ENCODE data around the gene MAP2K5. TPM values are rescaled to one million over a fixed set of nuclear protein-coding genes. Genes with fewer than 3 reads are reported as not detected.

MAP2K5 gene
- total RNA-seq, 1 donor from 2014 or later: 19.6 TPM

GRCh38 chr15:67799801-67800205 lies 257.3 kb downstream of the MAP2K5 start:
- H3K4me1 Mint-ChIP-seq: peaks cover 8% of the 10 kb centered on the region
- H3K9me3 Mint-ChIP-seq: peaks cover 9% of the 10 kb centered on the region
- H3K36me3 Mint-ChIP-seq (ENCODE audit: low read depth): peaks cover 6% of the 10 kb centered on the region

GRCh38 chr15:67801142-67801541 lies 258.6 kb downstream of the MAP2K5 start:
- Mint-ChIP-seq H3K27ac (ENCODE audit: unreplicated experiment) (no peak overlapping the region), H3K36me3 (ENCODE audit: low read depth) (peaks cover under 1% of the 10 kb centered on the region), H3K27me3 (ENCODE audit: low read depth) (no peaks in the 10 kb centered on the region), H3K4me3 (no peak overlapping the region), H3K9me3 (no peaks in the 10 kb centered on the region), H3K4me1 (peaks cover 17% of the 10 kb centered on the region)
- no peak for DNase-seq (ENCODE audit: low read depth, low spot score)
- TF ChIP-seq CTCF (conservative IDR thresholded peaks at IDR 0.05): no peak

More at GRCh38 chr15:67799801-67800205, 257.3 kb downstream of the MAP2K5 start:
- Mint-ChIP-seq H3K4me3 (no peak overlapping the region), H3K27me3 (ENCODE audit: low read depth) (no peaks in the 10 kb centered on the region), H3K27ac (ENCODE audit: unreplicated experiment) (no peak overlapping the region)
- no peak for DNase-seq (ENCODE audit: low read depth, low spot score)
- TF ChIP-seq CTCF (conservative IDR thresholded peaks at IDR 0.05): no peak

GRCh38 chr15:67801926-67802914 lies 259.7 kb downstream of the MAP2K5 start:
- Mint-ChIP-seq H3K9me3 (no peaks in the 10 kb centered on the region), H3K4me3 (no peak overlapping the region), H3K4me1 (peaks cover 17% of the 10 kb centered on the region), H3K36me3 (ENCODE audit: low read depth) (no peaks in the 10 kb centered on the region), H3K27me3 (ENCODE audit: low read depth) (no peaks in the 10 kb centered on the region), H3K27ac (ENCODE audit: unreplicated experiment) (no peak overlapping the region)
- no peak for DNase-seq (ENCODE audit: low read depth, low spot score)
- no peak for TF ChIP-seq CTCF (conservative IDR thresholded peaks at IDR 0.05)

- H3K36me3 Mint-ChIP-seq (ENCODE audit: low read depth): no peaks in the 10 kb centered on the region
- no peak for DNase-seq (ENCODE audit: low read depth, low spot score)
- H3K9me3 Mint-ChIP-seq: no peaks in the 10 kb centered on the region
- H3K4me3 Mint-ChIP-seq: no peak overlapping the region
- peaks cover 20% of the 10 kb centered on the region for H3K4me1 Mint-ChIP-seq
- no peak overlapping the region for H3K27ac Mint-ChIP-seq (ENCODE audit: unreplicated experiment)
- TF ChIP-seq CTCF (conservative IDR thresholded peaks at IDR 0.05): no peak
- H3K27me3 Mint-ChIP-seq (ENCODE audit: low read depth): no peaks in the 10 kb centered on the region
Measured at GRCh38 chr15:67803299-67803698, 260.8 kb downstream of the MAP2K5 start.

- DNase-seq (ENCODE audit: low read depth, low spot score): no peak
- Mint-ChIP-seq H3K4me3 (no peak overlapping the region), H3K9me3 (no peaks in the 10 kb centered on the region), H3K36me3 (ENCODE audit: low read depth) (no peaks in the 10 kb centered on the region), H3K4me1 (peaks cover 20% of the 10 kb centered on the region), H3K27me3 (ENCODE audit: low read depth) (no peaks in the 10 kb centered on the region), H3K27ac (ENCODE audit: unreplicated experiment) (peak overlapping the region; percentile 92)
- no peak for TF ChIP-seq CTCF (conservative IDR thresholded peaks at IDR 0.05)
Measured at GRCh38 chr15:67803996-67804843, 261.7 kb downstream of the MAP2K5 start.

All from neural crest cell (in vitro differentiated cells).